HAP-1 (cell line): ENCODE data around the gene VMP1.

Experiments used
- DNase-seq, 2 experiments: peaks; one replicate each; pipeline ENCODE4 v3.0.0-alpha.2; 2016 to 2020; ENCODE audit warnings: low spot score in 2 of 2
- H3K27me3 ChIP-seq: fragments of 250-450 bp; sonication (Bioruptor Pico); 2 replicates; pipeline ENCODE4 v1.5.1; 2020; ENCODE audit warnings: low read depth, mild to moderate bottlenecking, moderate library complexity
- H3K36me3 ChIP-seq: fragments of 250-450 bp; sonication (Bioruptor Pico); replicated peaks from 2 replicates; pipeline ENCODE4 v1.5.1; 2020; ENCODE audit warnings: mild to moderate bottlenecking
- H3K4me1 ChIP-seq: fragments of 250-450 bp; sonication (Bioruptor Pico); 2 replicates; pipeline ENCODE4 v1.5.1; 2020; ENCODE audit warnings: mild to moderate bottlenecking
- H3K4me3 ChIP-seq: fragments of 250-450 bp; sonication (Bioruptor Pico); 2 replicates; pipeline ENCODE4 v1.5.1; 2020; ENCODE audit warnings: mild to moderate bottlenecking, moderate library complexity
- H3K9me3 ChIP-seq: fragments of 250-450 bp; sonication (Bioruptor Pico); 2 replicates; pipeline ENCODE4 v1.5.1; 2020; ENCODE audit warnings: mild to moderate bottlenecking, moderate library complexity
- in situ Hi-C: fragments of 300-500 bp; cut with MboI; formaldehyde crosslinking; loops from 3 replicates; pipeline ENCODE4 v1.14.3; 2020; ENCODE audit warnings: low sequenced_read_pairs, inconsistent platforms, mixed read lengths

Gene VMP1

DNA sequence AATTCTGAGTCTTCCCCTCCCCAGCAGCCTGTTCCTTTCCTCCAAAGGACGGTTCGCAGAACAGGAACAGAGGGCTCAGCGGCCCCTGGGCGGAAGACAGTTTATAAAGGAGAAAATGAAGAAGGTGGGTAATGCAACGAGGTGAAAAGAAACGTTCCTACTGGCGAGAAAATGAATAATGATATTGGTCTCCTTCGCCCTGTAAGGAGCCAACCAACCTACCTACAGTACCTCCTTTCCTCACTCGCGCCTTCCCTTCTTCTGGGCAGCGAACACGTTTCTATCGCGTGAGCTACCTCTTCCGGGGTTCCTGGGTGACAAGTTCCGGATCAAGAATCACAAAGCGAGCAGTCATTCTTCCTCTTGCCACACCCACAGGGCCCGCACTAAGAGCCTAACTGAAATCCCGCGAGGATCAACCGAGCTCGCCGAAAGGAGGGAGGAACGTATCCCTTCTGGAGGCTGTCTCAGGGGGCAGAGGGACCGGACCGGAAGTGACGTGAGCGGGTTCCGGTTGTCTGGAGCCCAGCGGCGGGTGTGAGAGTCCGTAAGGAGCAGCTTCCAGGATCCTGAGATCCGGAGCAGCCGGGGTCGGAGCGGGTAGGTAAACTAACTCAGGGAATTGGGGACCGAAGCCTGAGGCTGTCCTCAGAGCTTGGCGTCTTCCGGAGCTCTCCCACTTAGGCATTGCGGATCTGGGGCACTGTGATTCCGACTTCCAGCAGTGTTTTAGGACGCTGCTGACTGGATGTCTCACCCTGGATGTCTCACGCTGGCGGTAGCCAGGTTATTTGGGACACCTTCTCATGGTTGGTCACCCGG is at the start of gene VMP1, which contains the start of gene PTRH2:
VMP1 (plus strand) TSS at position 506 of the 822 bp plus-strand sequence. CDS start 23,793 bp downstream, outside the sequence.
PTRH2 (minus strand) TSS at position 282 of the 822 bp plus-strand sequence. CDS start 9,452 bp downstream, outside the sequence.
- no peaks in the 10 kb centered on the region for H3K27me3 ChIP-seq
- peak; percentile 99 to 100 for DNase-seq
- peaks cover 7% of the 10 kb centered on the region; the same call in 1 of the 2 replicates for H3K36me3 ChIP-seq
- in situ Hi-C loops = no loop called here
- no peaks in the 10 kb centered on the region for H3K9me3 ChIP-seq
- peaks cover 27% of the 10 kb centered on the region for H3K4me1 ChIP-seq
- peak within 1 kb of the TSS; percentile 77 for H3K4me3 ChIP-seq

DNA sequence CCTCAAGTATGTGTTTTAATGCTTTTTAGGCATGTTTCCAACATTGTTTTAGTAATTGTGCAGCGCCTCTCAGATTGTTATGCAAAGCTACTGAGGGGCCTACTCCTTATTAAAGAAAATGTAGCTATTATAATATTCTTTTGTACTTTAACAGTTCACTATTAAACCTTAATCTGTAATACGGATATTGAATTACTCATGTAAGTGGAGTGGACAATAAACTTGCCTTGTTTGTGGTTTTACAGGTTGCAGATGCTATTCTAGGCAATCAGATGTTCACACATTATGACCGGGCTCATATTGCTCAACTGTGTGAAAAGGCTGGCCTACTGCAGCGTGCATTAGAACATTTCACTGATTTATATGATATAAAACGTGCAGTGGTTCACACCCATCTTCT is 41.2 kb upstream of the VMP1 start:
- Histone ChIP-seq H3K9me3 (no peaks in the 10 kb centered on the region), H3K36me3 (peaks cover 64% of the 10 kb centered on the region), H3K4me3 (no peak overlapping the region), H3K4me1 (peaks cover 24% of the 10 kb centered on the region), H3K27me3 (no peaks in the 10 kb centered on the region)
- peak; percentile 52 to 95 for DNase-seq
- in situ Hi-C loops = no loop called here

DNA sequence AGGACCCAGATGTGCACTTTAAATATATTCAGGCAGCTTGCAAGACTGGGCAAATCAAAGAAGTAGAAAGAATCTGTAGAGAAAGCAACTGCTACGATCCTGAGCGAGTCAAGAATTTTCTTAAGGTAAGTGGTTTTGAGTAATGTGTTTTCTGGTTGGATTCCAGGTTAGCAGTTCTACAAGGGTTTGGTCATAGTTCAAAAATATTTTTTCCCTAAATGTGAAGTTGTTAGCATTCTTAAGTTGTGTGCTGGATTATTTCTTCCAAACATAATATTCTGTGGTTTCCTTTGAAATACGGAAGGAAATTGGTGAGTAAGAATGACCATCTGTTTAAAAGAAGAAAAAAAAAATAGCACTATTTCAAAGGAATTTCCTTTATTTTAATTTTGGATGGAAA is 38.6 kb upstream of the VMP1 start:
- Histone ChIP-seq H3K27me3 (no peaks in the 10 kb centered on the region), H3K36me3 (peaks cover 55% of the 10 kb centered on the region), H3K4me1 (peaks cover 24% of the 10 kb centered on the region), H3K9me3 (no peaks in the 10 kb centered on the region), H3K4me3 (no peak overlapping the region)
- no peak for DNase-seq
- in situ Hi-C loops = no loop called here

DNA sequence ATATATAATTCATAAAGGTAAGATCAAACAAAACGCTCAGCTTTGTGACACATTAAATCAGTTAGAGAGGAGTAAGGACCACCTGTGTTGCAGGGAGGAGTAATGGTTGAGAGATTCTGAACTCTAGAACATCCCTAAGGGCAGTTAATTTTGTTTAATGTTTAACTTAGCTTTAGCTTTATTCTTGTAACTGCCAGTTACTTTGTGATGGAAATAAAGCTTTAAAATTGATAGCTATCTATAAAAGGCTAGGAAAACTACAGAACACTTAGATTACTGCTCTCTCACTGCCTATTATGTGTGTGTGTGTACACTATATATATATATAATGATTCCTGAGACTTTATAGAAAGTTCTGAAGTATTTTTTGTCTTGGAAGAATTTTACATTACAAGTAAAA is 38.0 kb upstream of the VMP1 start:
- in situ Hi-C loops = no loop called here
- DNase-seq = peak in 1 of 2 experiments; percentile 91
- Histone ChIP-seq H3K4me3 (no peak overlapping the region), H3K9me3 (no peaks in the 10 kb centered on the region), H3K27me3 (no peaks in the 10 kb centered on the region), H3K36me3 (peaks cover 58% of the 10 kb centered on the region), H3K4me1 (peaks cover 24% of the 10 kb centered on the region)

DNA sequence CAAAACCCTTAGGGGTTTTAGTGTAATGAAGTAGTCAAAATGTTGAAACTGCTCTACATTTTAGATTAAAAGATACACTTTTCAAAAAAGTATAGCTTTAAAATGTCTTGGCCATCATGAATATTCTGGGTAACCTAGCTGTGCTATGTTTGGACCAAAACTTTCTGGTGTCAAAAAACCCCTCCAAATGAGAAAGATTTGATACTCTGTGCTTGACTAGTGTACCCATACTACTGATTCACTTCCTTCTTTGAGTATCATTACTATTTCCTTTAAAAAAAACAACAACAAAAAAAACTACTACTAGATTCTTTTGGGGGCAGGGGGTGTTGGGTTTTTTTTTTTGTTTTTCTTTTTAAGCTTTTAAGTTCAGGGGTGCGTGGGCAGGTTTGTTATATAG is 37.5 kb upstream of the VMP1 start:
- peaks cover 24% of the 10 kb centered on the region for H3K4me1 ChIP-seq
- no peaks in the 10 kb centered on the region for H3K27me3 ChIP-seq
- H3K36me3 ChIP-seq = peaks cover 58% of the 10 kb centered on the region
- H3K4me3 ChIP-seq = no peak overlapping the region
- no peak for DNase-seq
- in situ Hi-C loops = no loop called here
- no peaks in the 10 kb centered on the region for H3K9me3 ChIP-seq

DNA sequence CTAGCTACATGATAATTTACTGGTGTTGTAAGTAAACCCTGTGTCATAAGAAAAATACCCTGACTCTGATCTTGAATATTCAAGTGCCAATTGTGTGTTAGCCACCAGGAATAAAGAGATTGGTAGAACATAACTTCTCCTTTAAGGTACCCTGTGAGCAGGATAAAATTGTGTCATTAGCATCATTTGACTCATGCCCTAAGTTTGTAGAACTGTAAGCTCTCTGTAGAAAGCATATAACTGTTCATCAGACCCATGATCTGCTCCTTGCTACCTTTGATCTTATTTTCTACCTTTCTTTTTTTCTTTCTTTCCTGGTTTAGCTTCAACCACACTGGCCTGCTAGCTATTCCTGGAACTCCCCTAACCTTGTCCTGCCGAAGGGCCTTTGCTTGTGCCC is 36.1 kb upstream of the VMP1 start:
- H3K4me1 ChIP-seq = peaks cover 18% of the 10 kb centered on the region
- no peak for DNase-seq

DNA sequence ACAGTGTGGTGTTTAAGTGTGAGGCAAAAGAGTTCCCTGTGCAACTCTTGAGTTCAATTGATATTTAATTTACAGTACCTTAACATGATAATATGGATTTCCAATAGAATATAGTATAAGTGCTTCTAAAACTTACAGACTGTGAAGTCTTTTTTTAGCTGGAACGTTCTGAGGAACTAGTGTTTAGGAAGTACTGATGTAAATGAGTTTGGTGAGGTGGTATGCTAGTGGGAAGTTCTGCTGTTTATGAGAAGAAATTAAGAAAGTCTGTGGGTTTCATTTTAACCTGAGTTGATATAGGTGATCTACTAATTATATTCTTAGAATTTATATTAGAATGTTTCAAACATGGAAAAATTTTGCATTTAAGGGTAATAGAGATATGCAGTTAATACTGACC is 32.2 kb upstream of the VMP1 start:
- Histone ChIP-seq H3K27me3 (no peaks in the 10 kb centered on the region), H3K9me3 (no peaks in the 10 kb centered on the region), H3K36me3 (peaks cover 85% of the 10 kb centered on the region), H3K4me1 (no peaks in the 10 kb centered on the region), H3K4me3 (no peak overlapping the region)
- DNase-seq = no peak
- in situ Hi-C loops = no loop called here

More for the DNA sequence above, 36.1 kb upstream of the VMP1 start:
- no peak overlapping the region for H3K4me3 ChIP-seq
- no peaks in the 10 kb centered on the region for H3K27me3 ChIP-seq
- H3K9me3 ChIP-seq = no peaks in the 10 kb centered on the region
- H3K36me3 ChIP-seq = peaks cover 68% of the 10 kb centered on the region
- in situ Hi-C loops = no loop called here

DNA sequence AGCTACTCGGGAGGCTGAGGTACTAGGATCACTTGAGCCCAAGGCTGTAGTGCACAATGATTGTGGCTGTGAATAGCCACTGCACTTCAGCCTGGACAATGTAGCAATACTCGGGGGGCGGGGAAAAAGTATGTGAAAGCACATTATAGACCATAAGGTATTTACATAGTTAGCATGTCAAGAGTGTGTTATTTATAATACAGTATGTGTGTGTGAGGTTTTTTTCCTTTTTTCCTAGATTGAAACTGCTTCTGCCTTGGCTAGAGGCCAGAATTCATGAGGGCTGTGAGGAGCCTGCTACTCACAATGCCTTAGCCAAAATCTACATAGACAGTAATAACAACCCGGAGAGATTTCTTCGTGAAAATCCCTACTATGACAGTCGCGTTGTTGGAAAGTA is 30.7 kb upstream of the VMP1 start:
- in situ Hi-C loops = no loop called here
- Histone ChIP-seq H3K9me3 (no peaks in the 10 kb centered on the region), H3K27me3 (no peaks in the 10 kb centered on the region), H3K4me1 (no peaks in the 10 kb centered on the region), H3K36me3 (peaks cover 88% of the 10 kb centered on the region), H3K4me3 (no peak overlapping the region)
- DNase-seq = no peak

DNA sequence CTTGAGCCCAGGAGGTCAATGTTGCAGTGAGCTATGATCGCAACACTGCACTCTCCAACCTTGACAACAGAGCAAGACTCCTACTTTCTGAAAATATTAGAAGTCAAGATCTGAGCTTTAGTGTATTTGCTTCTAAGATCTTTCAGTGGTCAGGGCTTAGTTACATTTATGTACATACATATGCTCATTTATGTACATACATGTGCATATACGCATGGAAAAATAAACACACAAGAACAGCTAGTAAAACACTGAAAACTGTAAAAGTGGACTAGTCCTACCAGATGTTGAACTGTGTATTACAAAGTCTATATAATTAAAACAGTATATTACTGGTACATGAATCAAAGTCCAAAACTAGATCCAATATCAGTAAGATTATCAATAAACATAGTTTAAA is 28.5 kb upstream of the VMP1 start:
- Histone ChIP-seq H3K4me1 (no peaks in the 10 kb centered on the region), H3K27me3 (no peaks in the 10 kb centered on the region), H3K4me3 (no peak overlapping the region), H3K9me3 (no peaks in the 10 kb centered on the region), H3K36me3 (peaks cover 97% of the 10 kb centered on the region)
- no peak for DNase-seq
- in situ Hi-C loops = no loop called here

DNA sequence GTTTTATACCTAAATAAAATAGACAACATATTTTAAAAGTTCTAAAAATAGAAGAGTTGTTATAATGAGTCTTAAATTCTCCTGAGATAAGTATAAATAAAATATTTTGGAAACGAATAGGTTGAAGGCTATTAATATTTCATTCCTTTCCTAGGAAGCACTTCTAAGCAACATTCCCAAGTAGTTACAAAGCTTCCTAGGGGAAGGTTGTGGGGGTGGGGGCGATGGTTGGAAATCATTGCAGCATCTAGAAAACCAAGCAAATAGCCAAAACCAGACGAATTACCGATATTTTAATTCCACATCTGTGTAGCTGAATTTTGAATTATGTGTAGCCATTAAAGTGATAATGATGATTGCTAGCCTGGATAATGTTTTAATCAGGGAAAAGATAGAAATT is 27.1 kb upstream of the VMP1 start:
- Histone ChIP-seq H3K4me1 (no peaks in the 10 kb centered on the region), H3K27me3 (no peaks in the 10 kb centered on the region), H3K9me3 (no peaks in the 10 kb centered on the region), H3K4me3 (no peak overlapping the region), H3K36me3 (peaks cover 96% of the 10 kb centered on the region)
- no peak for DNase-seq
- in situ Hi-C loops = no loop called here

DNA sequence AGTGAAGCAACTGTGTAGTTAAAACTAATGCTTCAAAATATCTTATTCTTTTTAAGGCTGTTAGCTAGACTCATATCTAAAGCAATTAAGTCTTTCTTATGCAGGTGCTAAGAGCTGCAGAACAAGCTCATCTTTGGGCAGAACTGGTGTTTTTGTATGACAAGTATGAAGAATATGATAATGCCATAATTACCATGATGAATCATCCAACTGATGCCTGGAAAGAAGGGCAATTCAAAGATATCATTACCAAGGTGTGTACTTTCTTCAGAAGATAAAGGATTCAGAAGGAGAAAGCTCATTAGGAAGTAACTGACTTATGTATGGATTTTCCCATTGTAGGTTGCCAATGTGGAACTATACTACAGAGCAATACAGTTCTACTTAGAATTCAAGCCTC is 24.2 kb upstream of the VMP1 start:
- Histone ChIP-seq H3K4me1 (no peaks in the 10 kb centered on the region), H3K9me3 (no peaks in the 10 kb centered on the region), H3K27me3 (no peaks in the 10 kb centered on the region), H3K36me3 (peaks cover 90% of the 10 kb centered on the region), H3K4me3 (no peak overlapping the region)
- DNase-seq = no peak
- in situ Hi-C loops = no loop called here

DNA sequence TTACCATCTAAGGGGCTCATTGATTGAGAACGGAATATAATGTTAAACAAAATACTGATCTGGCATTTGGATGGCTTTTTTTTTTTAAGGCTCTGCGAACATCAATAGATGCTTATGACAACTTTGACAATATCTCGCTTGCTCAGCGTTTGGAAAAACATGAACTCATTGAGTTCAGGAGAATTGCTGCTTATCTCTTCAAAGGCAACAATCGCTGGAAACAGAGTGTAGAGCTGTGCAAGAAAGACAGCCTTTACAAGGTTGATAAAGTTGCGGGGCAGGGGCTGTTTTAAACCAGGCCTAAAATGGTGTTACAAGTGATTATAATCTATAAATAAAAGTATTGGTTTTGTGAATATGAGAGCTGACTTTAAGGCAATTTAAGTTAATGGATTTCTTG is 22.5 kb upstream of the VMP1 start:
- in situ Hi-C loops = no loop called here
- no peak for DNase-seq

DNA sequence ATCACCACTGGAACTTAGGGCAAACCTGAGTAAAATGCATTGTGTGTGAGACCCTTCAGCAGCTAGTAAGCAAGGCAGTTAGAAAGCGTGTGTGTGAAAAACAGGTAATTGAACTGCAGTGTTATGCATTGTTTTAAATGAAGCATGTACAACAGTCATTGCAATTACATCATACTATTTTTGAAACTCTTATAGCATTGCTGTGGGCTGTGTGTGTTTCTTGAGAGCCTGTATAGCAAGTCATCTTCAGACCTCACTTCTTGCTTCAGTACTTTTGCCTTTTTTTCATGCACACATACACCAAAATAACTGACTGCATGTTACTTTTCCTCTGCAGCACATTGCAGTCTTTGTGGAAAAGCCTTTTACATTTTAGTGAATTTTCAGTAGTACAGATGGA is 19.4 kb upstream of the VMP1 start:
- Histone ChIP-seq H3K4me1 (no peaks in the 10 kb centered on the region), H3K9me3 (no peaks in the 10 kb centered on the region), H3K4me3 (no peak overlapping the region), H3K27me3 (no peaks in the 10 kb centered on the region), H3K36me3 (peaks cover 82% of the 10 kb centered on the region)
- in situ Hi-C loops = no loop called here
- no peak for DNase-seq

More for the DNA sequence above, 22.5 kb upstream of the VMP1 start:
- Histone ChIP-seq H3K4me3 (no peak overlapping the region), H3K27me3 (no peaks in the 10 kb centered on the region), H3K36me3 (peaks cover 87% of the 10 kb centered on the region), H3K4me1 (no peaks in the 10 kb centered on the region), H3K9me3 (no peaks in the 10 kb centered on the region)

DNA sequence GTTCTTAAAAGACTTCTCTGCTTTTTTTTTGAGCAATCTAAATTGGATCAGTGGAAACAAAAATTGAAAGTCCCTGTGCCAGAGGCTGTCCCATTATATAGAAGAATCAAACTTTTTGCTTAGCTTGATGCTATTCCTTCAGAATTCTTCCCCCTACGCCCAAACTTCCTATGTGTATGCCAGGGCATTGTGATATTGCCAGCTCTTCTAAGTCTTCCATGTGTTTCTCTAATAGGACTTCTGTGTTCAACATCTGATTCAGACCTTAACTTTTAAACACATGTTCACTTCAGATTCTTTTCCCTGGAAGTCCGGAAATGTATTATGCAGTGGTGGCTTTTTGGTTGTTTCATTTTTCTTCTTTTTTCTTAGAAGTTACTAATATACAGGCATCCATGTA is 19.0 kb upstream of the VMP1 start:
- Histone ChIP-seq H3K27me3 (no peaks in the 10 kb centered on the region), H3K4me1 (no peaks in the 10 kb centered on the region), H3K4me3 (no peak overlapping the region), H3K36me3 (peaks cover 80% of the 10 kb centered on the region), H3K9me3 (no peaks in the 10 kb centered on the region)
- in situ Hi-C loops = no loop called here
- no peak for DNase-seq
